EL (cell line): Measurements from ENCODE around the gene ZCCHC14.

ENCODE experiments used
- DNase-seq: peaks from one replicate; pipeline ENCODE4 v3.0.0-alpha.2; 2016

ZCCHC14 gene

GRCh38 chr16:87492721-87493607 is at the start of gene ZCCHC14:
Gene ZCCHC14, minus strand, starts transcription at chr16:87493024. Its CDS starts 786 bp downstream, at chr16:87492238.
- peak; percentile 98 for DNase-seq

DNA sequence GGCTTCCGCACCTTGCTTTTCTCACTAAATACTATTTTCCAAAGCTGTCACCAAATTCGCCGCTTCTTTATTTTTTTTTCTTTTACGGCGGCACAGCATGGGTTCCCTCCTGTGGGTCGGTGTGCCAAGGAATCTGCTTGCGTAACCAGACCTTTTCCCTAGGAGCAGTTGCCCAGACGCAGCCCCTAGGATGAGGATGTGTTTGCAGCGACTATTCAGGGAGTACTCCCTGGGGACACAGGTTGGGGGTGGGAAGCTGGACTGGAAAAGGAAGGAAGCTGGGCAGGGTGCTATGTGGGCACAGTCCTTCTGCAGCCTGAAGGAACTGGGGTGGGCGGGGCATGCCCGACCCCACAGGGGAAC is 49.0 kb upstream of the ZCCHC14 start:
- no peak for DNase-seq

- DNase-seq = peak; percentile 55
Measured at GRCh38 chr16:87541147-87541871, 48.5 kb upstream of the ZCCHC14 start.

DNA sequence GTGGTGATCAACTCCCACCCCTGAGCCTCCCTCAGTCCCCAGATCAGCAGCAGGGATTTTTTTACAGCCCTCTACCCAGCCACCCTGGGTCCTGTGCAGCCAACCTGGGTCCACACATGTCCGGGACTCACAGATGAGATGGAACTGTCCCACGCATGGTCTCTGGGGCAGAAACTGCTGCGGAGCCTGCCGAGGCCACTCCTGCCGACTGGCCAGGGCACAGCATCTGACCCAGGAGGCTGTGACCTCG is 48.0 kb upstream of the ZCCHC14 start:
- no peak for DNase-seq

GRCh38 chr16:87540072-87540896 is 47.5 kb upstream of the ZCCHC14 start:
- DNase-seq = no peak

DNA sequence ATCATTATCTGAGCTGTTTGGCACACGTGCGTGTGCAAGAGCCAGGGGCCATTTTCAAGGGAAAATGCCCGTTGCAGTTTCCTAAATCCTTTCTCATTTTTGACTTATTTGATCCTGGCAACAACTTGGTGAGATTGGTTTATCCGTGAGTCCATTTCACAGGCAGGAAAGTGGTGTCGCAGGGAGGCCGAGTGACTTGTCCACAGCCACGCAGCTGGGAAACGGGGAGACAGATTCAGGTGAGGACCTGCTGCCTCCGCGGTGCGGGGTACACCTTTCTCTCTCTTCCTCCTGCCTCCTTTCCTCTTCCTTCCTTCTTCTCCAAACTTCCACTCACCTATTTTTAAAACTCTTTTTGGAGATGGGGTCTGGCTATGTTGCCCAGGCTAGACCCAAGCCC is 46.3 kb upstream of the ZCCHC14 start:
- DNase-seq = no peak

DNA sequence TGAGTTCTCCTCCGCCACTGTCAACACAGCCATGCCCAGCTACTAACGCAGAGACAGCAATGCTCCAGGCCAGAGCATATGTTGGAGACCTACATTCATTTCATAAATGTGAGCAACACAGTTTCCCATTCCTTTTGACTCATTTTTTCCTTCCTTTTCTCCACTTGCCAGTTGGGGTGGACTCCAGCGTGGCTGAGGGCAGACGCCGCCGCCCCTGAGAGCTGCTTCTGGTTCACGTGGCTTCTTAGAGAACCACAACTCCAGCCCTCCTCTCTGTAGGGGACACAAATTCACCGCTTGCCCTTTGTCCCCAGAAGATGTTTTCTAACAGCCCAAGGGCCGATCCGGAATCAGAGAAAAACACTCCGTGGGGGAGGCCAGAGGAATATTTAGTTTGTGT is 45.8 kb upstream of the ZCCHC14 start:
- DNase-seq = no peak

- no peak for DNase-seq
Measured at GRCh38 chr16:87538160-87538559, 45.3 kb upstream of the ZCCHC14 start.

DNA sequence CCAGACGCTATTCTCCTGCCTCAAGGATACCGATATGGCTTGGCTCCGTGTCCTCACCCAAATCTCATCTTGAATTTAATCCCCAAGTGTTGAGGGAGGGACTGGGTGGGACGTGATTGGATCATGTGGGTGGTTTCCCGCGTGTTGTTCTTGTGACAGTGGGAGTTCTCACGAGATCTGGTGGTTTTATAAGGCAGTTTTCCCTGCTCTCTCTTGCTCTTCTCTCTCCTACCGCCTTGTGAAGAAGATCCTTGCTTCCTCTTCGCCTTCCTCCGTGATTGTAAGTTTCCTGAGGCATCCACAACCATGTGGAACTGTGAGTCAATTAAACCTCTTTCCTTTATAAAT is 43.9 kb upstream of the ZCCHC14 start:
- DNase-seq = no peak

GRCh38 chr16:87535855-87536794 is 43.3 kb upstream of the ZCCHC14 start:
- no peak for DNase-seq

- DNase-seq = no peak
Measured at GRCh38 chr16:87535457-87535854, 42.6 kb upstream of the ZCCHC14 start.

GRCh38 chr16:87534751-87535150 is 41.9 kb upstream of the ZCCHC14 start:
- no peak for DNase-seq

DNA sequence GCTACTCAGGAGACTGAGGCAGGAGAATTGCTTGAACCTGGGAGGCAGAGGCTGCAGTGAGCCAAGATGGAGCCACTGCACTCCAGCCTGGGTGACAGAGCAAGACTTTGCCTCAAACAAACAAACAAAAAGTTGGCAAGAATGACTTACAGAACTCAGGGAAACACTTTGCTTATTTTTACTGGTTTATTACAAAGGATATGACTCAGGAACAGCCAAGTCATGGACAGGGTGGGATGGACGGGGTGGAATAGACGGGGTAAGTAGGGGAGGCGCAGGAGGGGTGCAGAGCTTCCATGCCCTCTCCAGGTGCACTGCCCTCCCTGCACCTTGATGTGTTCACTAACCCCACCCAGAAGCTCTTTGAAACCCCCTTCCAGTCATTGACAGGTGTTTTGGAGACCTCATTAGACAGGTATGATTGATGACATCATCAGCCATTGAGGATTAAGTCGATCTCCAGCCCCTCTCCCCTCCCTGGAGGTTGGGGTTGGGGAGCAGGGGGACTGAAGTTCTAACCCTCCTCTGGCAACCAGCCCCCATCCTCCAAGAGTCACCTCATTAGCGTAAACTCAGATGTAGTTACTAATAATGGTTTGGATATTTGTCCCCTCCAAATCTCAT is 41.3 kb upstream of the ZCCHC14 start:
- DNase-seq = no peak

GRCh38 chr16:87533061-87533460 is 40.2 kb upstream of the ZCCHC14 start:
- no peak for DNase-seq

- DNase-seq = no peak
Measured at GRCh38 chr16:87531418-87531817, 38.6 kb upstream of the ZCCHC14 start.

GRCh38 chr16:87528690-87529579 is 36.1 kb upstream of the ZCCHC14 start:
- no peak for DNase-seq

GRCh38 chr16:87527055-87527724 is 34.4 kb upstream of the ZCCHC14 start:
- DNase-seq = peak; percentile 33

- DNase-seq = no peak
Measured at GRCh38 chr16:87526238-87526947, 33.6 kb upstream of the ZCCHC14 start.

DNA sequence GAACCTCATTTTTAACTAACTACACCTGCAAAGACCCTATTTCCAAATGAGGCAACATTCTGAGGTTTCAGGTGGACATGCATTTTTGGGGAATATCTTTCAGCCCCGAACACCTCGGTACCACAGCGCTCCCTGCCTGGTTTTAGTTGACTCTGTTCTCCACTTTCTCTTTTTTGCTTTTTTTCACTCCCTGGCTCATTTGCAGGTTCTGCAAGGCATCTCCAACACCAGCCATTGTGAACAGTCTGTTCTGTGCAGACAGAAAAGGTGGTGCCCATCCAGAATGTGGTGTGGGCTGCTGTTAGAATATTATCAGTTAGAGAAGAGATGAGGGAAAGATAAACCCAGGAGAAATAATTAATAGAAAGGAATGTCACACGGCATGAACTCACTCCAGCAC is 32.5 kb upstream of the ZCCHC14 start:
- DNase-seq = no peak

DNA sequence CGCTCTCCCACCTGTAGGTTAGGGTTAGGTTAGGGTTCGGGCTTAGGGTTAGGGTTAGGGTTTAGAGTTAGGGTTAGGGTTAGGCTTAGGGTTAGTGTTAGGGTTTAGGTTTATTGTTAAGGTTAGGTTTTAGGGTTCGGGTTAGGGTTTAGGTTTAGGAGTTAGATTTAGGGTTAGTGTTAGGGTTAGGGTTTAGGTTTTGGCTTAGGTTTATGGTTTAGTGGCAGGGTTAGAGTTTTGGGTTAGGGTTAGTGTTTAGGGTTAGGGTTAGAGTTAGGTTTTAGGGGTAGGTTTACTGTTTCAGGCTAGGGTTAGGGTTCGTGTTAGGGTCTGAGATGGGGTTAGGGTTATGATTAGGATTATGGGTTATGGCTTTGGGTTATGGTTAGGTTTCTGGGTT is 31.6 kb upstream of the ZCCHC14 start:
- DNase-seq = no peak
